ENCODE measurements around the gene OSBPL10.
"Not testable (repeated sequence)": the region's sequence is repeated elsewhere in the genome, so short reads cannot be mapped to it uniquely, and the experiment has no call there.

OSBPL10 gene

DNA sequence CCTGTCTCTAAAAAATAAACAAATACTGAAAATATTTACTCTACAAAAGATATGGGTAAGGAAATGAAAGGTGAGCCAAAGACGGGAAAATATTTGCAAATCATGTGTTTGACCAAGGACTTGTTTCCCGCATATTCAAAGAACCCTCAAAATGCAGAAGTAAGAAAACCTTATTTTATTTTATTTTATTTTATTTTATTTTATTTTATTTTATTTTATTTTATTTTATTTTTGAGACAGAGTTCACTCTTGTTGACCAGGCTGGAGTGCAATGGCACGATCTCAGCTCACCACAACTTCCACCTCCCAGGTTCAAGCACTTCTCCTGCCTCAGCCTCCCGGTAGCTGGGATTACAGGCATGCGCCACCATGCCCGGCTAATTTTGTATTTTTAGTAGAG, 11.9 kb upstream of the OSBPL10 start:
- not testable (repeated sequence) for DNase-seq (ENCODE audit: low read depth)

DNA sequence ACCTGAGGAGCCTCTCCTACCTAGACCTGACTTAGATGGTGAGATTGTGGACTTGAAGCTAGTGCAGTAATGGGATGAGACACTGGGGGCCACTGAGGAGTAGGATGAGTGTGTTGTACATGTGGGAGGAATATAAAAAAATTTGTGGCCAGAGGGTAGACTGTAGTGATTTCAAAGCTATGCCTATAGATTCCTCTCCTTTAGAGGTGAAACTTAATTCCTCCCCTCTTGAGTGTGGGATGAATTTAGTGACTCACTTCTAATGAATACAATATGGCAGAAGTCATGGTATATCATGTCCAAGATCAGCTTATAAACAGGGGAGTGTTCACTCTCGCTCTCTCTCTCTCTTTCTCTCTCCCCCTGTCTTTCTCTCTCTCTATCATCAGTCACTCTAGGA, 7.2 kb upstream of the OSBPL10 start:
- no peak for DNase-seq (ENCODE audit: low read depth)

DNA sequence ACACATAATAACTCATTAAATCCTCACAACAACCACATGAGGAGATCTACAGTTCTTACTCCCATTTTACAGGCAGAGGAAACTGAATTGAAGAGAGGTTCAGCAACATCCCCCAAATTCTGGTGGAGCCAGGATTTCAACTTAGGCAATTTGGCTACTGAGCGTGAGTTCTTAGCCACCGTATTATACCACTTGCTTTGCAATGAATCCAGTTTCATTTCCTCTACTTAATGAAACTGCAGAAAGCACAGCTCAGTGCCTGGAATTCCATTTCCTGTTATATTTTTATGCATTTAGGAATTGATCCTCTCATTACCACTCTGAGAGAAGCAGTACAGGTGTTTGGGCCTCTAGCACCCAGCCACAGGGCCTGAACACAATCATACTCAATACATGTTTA, 4.8 kb upstream of the OSBPL10 start:
- DNase-seq (ENCODE audit: low read depth), result no peak

DNA sequence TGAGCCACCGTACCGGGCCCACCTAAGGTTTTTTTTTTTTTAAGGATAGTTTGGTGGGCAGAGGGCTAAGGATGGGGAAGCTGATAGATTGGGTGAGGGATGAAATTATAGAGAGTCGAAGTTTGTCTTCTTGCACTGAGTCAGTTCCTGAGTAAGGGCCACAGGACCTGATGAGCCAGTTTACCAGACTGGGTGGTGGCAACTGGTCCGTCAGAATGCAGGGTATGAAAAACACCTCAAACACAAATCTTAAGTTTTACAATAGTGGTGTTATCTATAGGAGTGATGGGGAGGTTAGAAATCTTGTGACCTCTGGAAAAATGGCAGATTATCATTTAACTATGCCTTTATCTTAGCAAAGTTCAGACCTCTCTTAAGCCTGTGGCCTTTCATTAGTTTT, 3.3 kb upstream of the OSBPL10 start:
- no peak for DNase-seq (ENCODE audit: low read depth)

DNA sequence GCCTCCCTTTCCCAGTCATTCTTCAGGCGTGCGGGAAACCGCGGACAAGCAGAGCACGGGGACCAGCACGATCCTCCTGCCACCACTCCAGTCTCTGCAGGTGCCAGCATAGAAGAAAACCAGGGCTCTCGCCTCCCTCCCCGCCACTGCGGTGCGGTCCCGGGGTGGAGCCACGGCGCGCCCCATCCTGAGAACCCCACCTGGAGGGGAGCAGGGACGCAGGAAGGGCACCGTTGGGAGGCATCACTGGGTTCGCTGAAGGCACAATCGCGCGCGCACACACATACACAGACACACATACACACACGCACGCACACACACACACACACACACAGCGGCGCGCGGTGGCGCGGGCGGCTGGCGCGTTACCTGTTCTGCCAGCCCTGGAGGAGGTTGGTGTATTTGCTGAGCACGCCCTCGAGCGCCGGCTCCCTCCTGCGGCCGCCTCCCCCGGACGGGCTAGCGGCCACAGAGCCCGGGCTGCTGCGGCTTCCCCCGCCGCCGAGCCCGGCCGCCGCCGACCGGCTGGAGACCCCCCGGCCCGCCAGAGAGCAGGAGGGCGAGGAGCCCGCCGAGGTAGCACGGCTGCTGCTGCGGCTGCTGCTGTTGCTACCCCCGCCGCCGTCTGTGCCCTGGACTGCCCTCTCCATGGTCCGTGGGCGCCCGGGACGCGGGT, 394 bp downstream of the OSBPL10 start:
- DNase-seq (ENCODE audit: low read depth), result no peak

DNA sequence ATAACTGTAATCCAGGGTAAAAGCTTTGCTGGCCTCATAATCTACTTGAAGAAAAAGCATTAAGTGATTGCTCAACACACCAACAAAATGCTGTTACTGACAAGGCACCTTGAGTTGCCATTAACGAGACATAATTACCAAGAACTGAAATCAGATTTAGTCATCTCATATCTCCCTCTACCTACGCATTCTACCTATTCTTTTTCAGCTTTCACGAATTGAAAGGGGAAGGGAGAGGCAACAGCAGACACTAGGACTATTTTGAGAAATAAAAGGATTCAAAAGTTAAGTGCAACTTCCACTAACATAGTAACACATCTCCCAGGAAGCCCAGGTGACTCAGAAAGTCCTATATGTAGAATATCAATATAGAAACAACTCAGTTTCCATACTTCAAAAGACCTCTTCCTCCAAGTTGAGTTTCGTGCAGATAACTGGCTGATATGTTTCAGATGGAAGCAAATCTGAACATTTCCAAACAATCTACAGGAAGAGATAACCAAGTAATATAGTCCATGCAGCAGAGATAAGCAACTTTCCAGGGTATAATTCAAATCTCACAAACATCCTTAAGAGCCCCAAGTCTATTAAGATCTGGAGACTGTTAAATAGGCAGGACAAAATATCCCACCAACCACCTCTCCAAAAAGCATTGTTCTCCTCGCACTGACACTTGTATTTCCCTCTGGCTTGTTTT, 1.9 kb downstream of the OSBPL10 start:
- no peak for DNase-seq (ENCODE audit: low read depth)

DNA sequence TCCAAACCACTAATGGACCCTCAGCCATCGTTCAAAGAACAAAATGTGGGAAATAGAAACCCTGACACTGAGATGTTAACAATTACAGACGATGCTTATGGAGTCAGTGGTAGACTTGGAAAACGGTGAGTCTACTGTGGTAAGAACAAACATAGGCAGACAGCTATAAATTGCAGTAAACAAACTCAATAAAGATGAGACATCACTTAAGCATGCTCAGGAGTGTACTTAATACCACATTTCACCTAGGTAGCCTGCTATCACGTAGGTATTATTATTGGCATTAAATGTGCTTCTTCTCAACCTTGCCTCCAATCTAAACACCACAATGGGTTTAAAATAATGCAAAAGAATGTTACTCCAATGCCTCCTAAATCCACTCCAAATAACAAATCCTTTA, 2.5 kb downstream of the OSBPL10 start:
- DNase-seq (ENCODE audit: low read depth), result no peak

DNA sequence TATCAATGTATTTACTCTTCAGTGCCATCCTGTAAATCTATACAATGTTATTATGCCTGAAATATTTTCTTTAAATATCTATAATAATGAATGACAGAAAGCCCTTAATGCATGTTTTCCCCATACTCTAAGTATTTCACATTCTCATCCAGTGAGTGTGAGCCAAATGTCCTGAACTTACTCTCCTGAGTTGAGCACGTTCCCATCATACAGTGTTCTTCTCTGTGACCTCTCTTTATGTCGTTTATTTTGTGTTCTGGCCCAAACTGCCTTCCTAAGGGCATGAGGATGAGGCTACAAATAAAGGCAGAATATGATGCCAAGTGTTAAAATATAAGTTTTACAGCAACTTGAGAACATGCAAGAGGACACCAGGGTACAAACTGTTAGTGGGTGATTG, 3.3 kb downstream of the OSBPL10 start:
- DNase-seq (ENCODE audit: low read depth), result no peak

DNA sequence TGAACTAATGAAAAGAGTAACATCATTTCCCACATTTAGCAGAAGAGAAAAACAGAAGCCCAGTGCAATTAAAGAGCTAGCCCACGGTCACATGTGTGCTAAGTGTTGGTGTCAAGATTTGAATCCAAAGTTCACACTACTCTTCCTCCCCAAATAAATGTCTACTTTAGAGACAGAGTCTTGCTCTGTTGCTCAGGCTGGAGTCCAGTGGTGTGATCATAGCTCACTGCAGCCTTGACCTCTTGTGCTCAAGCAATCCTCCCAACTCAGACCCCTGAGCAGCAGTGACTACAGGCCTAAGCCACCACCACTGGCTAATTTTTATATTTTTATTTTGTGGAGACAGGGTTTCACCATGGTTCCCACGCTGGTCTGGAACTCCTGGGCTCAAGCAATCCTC, 4.8 kb downstream of the OSBPL10 start:
- DNase-seq (ENCODE audit: low read depth), result no peak

DNA sequence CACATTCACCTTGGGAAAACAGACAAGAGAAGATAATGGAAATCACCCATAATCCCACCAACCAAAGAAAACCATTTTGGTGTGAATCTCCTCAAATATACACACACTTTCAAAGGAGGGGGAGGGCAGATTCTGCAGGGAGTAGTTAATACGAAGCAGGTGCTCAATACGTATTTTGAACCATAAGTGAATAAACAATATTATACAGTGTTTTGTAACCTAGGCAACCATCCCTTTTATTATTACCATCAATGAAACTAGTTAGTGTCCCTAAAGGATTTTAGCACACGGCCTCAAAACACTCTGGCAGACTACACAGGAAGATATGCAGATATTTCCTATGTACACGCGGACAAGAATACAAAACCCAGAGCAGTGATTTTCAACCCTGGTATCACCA, 6.1 kb downstream of the OSBPL10 start:
- DNase-seq (ENCODE audit: low read depth), result no peak

DNA sequence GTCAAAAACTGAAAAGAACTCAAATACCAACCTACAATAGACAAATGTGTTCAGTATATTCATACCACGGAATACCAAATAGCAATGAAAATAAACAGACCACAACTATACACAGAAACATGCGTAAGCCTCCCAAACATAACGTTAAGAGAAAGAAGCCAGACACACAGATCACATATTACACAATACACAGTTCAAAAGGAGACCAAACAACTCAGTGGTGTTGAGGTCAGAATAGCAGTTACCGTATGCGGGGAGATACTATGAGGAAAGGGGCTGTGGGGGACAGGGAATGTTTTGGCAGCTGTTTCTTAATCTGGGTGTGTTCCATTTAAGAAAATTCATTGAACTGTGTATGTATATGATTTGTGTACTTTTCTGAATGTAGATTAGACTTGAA, 6.6 kb downstream of the OSBPL10 start:
- no peak for DNase-seq (ENCODE audit: low read depth)

DNA sequence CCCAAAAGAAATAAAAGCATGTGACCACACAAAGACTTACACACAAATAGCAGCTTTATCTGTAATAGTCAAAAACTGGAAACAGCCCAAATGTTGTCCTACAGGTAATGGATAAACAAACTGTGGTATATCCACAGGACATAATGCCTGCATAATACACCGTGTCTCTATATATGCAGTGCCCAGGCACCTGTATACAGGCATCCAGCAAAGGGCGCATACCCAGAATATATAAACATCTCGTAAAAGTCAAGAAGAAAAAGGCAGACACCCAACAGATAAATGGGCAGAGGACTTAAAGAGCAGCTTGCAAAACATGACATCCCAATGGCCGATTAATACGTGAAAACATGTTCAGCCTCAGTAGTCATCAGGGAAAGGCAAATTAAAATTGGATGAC, 7.2 kb downstream of the OSBPL10 start:
- DNase-seq (ENCODE audit: low read depth), result no peak

DNA sequence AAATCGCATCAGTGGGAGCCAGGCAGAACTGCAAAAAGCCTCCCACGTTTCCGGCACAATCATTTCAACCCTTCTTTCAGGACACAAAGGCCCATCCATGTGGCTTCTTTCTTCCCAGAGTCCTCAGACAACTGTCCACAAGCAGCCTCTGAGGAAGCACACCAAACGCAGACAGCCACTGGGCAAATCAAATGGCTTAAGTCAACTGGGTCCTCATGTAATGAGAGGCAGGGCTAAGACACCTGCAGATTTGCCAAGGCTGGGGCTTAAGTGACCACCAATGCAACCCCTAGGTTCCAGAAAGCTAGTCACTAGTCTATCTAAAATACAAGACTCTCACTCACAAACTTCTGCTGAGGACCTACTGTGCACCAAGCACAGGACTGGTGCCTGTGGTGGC, 8.0 kb downstream of the OSBPL10 start:
- no peak for DNase-seq (ENCODE audit: low read depth)

DNA sequence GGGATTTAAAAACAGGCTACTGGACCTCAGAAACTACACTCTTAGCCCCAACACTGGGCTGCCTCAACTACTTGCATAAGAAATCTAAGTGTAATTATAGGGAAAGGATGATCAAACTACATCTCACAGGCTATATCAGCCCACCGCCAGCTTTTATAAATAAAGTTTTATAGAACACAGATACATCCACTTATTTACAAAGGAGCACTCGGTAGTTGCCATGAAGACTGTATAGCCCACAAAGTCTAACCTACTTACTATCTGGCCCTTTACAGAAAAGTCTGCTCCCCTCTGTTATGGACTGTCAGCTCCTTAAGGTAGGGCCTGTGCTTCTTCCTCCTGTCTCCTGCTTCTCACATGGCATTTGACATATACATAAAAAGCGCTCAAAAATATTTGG, 9.5 kb downstream of the OSBPL10 start:
- DNase-seq (ENCODE audit: low read depth), result no peak

DNA sequence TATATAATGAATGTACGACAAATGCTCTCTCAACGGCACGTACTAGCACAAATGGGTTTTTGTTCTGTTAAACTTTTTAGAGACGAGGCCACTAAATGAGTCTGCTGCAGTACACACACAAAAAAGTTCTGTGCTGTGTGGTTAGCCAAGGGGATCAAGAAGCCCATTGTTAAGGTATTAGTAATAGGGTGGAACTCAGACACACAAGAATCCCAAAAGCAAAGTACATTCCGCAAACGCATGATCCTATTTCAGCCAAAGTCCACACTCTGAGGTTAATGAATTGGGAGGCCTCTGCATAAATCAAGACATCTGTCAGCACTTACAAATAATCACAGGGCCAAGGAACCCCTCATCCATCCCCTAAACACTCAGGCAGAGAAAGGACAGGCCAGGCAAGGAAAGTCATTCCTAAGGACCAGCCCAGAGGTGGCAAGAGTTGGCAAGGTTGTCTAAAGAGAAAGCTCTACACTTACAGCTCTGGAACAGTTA, 12.1 kb downstream of the OSBPL10 start:
- no peak for DNase-seq (ENCODE audit: low read depth)

DNA sequence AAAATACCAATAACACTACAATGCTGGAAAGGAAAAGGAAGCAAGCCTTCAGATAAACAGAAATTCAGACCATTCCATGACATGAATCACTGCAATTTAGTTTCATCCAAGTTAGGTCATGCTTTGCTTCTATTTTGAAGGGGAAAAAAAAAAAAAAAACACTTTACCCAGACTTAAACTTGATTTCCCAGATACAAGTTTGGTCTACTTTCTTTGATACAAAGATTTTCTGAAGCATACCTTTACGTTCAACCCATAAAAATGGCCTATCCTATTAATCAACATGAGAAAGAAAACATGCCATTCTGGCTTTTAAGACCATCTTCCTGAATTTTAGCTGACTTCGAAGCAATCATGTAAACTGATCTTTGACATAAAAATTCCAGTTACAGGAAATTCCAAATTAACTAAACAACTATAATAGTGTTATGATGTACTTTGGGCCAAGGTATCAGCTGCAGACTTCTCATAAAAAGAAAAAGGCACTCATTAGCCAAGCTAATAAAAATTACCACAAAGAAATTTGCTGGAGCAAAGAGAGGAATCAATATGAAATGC, 12.6 kb downstream of the OSBPL10 start:
- DNase-seq (ENCODE audit: low read depth), result no peak

DNA sequence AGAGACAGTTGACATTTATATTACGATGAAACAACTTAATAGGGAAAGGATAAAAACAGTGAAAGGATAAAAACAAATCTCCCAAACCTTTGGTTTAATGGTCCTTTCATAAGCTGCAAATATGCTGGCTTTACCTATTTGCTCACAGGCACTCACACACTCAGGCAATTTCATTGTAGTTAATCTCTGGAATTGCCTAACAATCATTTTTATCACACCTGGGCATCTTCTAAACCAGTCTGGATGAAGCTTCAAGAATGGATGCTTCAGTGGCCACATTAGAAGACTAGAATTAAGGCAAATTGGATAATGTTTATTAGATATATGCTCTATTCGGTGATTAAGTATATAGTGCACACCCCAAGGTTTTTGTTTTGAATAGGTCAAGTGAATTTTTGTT, 13.5 kb downstream of the OSBPL10 start:
- no peak for DNase-seq (ENCODE audit: low read depth)

DNA sequence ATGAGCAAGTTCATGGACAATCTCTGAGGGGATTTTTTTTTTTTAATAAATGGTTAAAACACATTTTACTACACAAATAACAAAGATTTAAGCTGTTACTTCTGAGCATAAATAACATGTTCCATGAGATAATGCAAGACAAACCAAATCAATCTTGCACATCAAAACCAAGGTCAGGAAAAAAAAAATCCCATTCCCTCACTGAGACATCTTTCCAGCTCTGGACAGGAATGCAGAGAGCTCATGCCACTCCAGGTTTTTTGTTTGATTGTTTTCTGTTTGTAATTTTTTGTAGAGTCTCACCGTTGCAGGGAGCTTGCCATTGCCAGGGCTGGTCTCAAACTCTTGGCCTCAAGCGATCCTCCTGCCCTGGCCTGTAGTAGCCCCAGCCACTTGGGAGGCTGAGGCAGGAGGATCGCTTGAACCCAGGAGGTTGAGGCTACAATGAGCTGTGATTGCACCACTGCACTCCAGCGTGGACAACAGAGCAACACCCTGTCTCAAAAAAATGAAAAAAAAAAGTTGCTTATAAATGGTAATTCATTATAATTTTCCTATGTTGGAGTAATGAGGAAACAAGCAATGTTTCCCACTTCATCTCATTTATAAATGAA, 14.0 kb downstream of the OSBPL10 start:
- no peak for DNase-seq (ENCODE audit: low read depth)

DNA sequence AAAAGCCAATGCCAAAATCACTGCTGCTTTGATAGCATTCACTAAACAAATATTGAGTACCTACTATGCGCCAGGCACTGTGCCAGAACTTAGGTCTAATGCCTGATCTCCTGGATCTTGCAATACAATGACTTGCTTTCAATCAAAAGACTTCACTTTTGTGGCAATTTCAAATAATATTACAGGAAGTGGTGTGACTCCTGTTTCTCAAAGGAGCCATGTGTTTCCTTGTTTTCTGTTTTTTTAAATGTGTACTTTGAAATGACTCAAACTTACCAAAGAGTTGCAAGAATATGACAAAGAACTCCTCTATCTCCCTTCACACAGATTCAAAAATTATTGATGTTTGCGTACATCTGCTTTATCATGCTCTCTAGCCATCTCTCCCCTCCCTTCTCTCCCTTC, 18.3 kb downstream of the OSBPL10 start:
- no peak for DNase-seq (ENCODE audit: low read depth)

DNA sequence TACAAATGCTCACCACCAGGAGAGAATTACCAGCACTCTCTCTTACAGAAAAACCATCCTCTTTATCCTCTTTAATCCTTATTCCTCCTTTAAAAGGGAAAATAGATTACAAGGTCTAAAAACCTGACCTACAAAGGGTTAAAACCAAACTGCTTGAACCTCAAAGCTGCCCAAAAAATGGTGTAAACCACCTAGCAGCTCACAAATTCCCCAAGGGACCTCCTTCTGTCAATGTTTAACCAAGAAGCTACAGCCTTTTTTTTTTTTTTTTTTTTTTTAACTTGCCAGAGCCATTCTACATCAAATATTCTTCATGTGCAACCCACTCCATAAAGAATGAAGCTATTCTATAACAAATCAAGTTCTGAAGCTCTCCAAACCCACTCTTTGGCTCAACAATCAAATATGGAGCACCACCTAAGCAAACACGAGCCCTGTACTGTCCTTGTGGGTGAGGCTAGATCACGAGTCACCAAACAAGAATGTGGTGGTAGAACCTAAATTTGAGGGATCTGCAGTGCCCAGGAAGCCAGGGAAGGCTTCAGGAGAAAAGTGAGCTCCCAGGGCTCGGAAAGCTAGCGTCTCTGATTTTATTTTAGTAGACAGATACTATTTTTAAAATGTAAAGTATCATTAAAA, 20.1 kb downstream of the OSBPL10 start:
- DNase-seq (ENCODE audit: low read depth), result no peak

DNA sequence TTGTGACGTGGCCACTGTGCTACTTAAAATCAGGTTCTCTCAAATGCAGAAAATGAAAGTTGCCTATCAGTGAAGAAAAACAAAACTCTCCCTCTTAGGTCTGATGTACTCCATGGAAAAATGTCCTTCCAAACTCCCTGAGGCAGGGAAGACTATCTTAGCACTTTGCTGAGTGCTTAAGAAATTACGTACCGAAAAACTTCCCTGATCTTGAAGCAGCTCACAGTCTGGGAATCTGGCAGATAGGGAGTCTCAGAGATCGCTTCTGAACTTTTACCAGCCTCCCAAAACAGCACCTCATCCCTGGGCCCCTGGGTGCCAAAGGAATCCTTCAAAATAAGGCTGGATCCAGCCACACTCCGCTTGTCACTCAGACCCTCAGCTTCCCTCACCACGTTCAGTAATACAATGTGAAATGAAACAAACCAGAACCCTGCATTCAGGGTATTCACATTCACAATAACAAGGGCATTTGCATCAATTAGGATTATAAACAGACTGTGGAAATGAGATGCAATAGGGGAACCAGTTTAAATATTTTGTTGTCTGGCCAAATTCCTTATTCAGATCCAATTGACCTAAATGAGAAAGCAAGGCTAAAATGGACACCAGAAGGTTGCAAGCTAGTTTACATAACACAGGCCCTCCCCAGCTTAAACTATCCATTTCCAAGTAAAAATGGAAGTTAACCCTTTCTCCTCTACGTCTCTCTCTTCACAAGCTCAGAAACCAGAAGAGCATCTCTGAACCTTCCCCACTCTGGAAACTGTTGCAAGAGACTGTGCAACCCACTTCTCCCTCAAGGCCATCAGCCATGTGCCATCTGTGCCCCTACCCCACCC, 20.9 kb downstream of the OSBPL10 start:
- DNase-seq (ENCODE audit: low read depth), result no peak

DNA sequence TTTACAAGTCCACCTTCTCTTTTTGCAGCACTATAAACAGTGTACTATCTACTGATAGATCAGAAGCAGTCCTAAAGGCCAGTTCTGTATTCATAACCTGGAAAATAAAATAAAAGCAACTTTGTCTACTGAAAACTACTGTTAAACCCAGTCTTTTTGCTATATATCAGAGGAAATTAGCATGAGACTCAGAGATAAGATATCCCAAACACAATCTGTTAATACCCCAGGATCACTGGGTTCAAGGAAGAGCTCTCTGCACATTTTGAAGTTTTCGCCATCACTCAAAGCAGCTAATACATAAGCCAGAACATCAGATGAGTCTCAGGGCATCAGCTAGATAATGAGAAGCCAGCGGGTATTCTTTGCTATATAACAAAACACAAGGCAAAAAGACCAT, 21.8 kb downstream of the OSBPL10 start:
- no peak for DNase-seq (ENCODE audit: low read depth)
